NCI-H526 treated with DMSO at 0.1 percent for 48 hours (cell line): ENCODE data around the gene IL26.

Source experiments
- DNase-seq: peaks from one replicate; lab custom pipeline; 2025; lab: John Stamatoyannopoulos, UW

The IL26 gene

DNA sequence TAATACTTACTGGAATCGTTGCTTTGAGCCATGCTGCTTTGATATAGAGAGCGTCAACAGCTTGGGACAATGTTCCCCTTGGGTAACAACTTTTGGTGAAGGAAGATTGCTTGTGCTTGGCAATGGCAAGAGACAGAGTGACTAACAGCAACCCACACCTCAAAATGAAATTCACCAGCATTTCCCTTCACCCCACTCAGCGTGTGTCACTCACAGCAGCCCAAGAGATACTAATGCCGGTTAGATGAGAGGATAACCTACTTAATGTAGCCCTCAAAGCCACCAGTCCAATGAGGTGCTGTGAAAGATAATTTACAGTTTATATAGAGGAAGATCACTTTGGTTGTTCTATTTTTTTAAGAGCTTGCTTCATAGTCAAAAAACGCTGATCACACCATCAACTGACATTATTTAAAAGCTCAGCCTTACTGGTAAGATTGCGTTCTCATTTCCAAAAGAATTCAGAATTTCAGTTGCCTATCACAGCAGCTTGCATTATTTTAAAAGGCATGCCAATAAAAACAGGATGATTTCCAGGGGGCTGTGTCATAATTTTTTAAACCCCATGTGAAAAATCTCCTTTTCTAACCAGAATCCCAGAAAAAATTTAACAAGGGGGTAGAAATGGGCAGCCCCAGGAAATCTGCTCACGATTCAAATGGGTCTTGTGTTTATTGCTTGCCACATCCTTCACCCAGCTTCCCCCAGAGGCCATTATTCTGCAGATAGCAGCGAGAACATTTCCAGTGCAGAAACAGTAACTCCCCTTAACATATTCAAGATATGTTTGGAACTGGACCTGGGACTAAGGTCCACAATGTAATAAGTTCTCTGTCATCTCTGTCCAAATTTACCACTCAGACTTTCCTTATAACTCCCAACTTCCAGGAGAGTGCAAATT, at the start of gene IL26:
Gene IL26, minus strand, starts transcription at position 235 of the 901 bp plus-strand sequence. Its CDS starts 54 bp downstream, at position 181.
- DNase-seq, result no peak

- DNase-seq, result no peak
Measured at GRCh38 chr12:68272732-68273131, 47.1 kb upstream of the IL26 start.

DNA sequence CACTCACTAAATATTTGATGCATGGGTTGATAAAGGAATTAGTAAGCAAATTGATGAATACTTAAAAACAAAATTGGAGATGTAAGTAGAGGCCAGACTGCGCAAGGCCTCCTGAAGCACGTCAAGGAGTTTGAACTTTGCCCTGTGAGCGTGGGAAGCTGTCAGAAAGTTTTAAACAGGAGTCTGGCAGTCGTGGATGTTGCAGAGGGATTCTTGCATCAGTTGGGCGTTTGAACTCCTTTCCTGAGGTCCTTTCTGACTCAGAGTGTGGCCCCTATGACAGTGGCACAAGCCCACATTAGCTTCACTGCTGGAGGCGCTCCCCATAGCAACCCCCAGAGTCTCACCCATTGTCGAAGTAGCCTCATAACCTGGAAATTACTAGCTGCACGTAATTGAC, 45.7 kb upstream of the IL26 start:
- DNase-seq, result no peak

DNA sequence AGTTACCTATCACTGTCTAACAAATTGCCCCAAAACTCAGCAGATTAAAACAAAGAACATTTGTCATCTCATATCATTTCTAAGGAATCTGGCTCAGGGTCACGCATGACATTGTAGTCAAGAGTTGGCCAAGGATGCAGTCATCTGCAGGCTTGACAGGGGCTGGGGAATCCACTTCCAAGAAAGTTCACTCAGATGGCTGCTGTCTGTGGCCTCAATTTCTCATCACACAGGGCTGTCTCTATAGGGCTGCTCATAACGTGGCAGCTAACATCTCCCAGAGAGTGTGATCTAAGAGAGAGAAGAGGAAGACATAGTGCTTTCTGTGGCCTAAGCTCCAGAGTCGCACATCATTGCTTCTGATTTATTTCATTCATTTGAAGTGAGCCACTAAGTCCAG, 44.7 kb upstream of the IL26 start:
- no peak for DNase-seq

GRCh38 chr12:68269779-68270178, 44.2 kb upstream of the IL26 start:
- DNase-seq, result no peak

DNA sequence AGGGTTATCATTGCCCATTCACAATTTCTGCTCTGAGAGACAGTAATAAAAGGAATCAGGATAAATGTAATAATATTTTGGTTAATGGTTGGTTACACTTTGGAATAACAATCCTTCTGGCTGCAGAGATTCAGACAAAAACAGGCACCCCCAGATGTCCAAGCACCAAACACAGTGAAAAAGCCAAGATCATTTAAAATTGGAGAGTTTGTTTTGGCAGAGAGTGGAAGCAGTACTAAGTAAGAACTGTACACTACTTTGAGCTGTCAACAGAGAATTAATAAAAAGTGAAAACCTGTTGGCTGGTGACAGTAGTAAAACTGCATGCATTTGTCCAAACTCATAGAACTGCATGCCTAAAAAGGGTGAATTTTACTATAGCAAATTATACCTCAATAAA, 43.4 kb upstream of the IL26 start:
- DNase-seq, result no peak

- no peak for DNase-seq
Measured at GRCh38 chr12:68267892-68268396, 42.3 kb upstream of the IL26 start.

- DNase-seq, result no peak
Measured at GRCh38 chr12:68264857-68265256, 39.2 kb upstream of the IL26 start.

DNA sequence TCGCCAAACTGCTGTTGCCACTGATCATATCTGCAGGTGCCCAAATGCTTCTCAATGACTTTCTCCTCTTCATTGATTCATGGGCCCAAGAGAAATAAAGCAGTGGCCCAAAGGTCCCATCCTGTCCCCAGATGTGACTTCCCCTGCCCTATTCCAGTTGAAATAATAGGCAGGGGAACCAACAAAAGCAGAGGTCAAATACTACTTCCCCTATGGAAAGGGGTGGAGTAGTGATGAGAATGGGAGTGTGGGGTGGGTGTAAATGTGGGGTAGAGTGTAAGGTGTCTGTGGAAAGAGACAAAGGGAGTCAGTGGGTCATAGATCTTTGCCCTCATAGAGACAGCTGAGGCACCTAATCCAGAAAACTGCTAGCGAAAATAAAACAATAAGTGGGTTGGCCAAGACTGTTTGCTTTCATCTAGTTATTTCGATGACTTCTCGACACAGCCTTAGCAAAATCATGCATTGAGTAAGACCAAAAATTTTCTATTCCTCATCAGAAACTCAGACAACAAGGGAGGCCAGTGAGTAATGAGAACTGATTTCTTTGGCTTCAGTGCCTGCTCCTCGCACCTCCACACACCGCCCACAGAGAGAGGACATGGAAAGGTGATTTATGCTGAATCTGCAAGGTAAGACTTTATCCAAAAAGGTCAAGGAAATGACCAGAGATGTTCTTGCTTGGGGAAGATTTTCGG, 38.7 kb upstream of the IL26 start:
- DNase-seq, result no peak

DNA sequence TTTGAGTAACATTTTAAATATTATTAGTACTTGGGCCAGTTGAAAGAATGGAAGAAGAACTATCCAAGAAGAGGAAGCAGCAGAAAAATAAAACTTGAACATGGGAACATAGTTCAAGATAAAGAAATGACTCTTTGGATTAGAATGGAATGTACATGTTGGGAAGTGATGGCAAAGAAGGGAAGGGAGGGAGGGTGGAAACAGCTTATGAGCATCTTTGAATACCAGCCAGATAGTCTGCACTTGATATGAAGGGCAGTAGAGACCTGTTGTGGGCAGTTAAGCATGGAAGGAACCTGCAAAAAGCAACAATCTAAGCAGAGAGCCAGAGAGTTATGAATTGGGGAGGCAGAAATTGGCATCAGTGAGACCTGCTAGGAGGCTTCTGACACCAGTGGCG, 37.8 kb upstream of the IL26 start:
- no peak for DNase-seq

DNA sequence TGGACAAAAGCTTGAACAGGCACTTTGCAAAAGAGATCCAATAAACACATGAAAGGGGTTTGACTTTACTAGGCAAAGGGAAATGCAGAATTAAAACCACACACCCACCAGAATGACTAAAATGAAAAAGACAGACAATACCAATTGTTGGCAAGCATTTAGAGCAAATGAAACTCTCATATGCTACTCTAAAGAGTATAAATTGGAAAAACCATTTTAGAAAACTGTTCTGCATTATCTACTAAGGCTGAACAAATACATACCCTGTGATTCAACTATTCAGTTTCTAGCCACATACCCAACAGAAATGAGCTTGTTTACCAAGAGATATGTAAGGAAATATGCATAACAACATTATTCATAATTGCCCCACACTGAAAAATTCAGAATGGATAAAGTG, 36.3 kb upstream of the IL26 start:
- no peak for DNase-seq

GRCh38 chr12:68260153-68260552, 34.5 kb upstream of the IL26 start:
- no peak for DNase-seq

- DNase-seq, result no peak
Measured at GRCh38 chr12:68259318-68259940, 33.8 kb upstream of the IL26 start.

DNA sequence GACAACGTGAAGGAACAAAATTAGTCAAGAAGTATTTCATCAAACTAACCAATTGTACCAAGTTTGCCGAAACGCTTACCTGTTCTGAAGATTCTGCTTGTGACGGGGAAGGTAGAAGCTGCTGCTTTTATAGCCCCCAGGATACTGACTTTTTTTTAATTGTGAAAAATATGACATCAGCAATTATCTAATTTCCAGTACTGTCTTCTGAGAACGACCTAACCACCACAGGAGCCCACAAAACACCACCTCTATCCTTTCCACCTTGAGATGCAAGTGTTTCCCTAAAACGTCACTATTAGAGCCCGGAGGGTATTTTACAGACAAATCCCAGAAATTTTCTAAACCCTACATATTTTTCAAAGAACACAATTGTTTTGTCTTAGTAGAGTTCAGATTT, 27.9 kb upstream of the IL26 start, which contains the start of gene IL22:
Gene IL22, minus strand, starts transcription at position 101 of the 400 bp plus-strand sequence. CDS start 156 bp downstream, outside the sequence.
- no peak for DNase-seq

DNA sequence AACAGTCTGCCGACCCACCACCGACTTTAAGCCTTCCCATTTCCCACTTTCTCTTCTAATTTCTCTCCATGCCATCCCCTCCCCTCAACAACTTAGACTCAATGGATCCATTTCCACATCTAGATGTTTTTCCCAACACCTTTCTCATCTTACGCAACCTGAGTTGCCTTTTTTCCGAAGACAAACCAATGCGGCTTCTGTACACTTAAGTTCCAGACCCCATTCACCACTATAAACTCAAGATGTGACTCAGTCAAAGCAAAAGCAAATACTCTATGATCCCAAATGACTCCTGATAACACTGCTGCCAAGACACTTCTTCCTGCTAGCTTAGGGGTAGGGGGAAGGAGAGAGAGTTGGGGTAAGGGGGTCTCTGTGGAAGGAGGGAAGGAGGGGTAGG, 26.5 kb upstream of the IL26 start:
- no peak for DNase-seq

- no peak for DNase-seq
Measured at GRCh38 chr12:68250454-68250853, 24.8 kb upstream of the IL26 start.

- no peak for DNase-seq
Measured at GRCh38 chr12:68247785-68248184, 22.2 kb upstream of the IL26 start.

GRCh38 chr12:68246350-68246749, 20.7 kb upstream of the IL26 start:
- DNase-seq, result no peak

GRCh38 chr12:68245180-68246021, 19.8 kb upstream of the IL26 start:
- DNase-seq, result no peak

DNA sequence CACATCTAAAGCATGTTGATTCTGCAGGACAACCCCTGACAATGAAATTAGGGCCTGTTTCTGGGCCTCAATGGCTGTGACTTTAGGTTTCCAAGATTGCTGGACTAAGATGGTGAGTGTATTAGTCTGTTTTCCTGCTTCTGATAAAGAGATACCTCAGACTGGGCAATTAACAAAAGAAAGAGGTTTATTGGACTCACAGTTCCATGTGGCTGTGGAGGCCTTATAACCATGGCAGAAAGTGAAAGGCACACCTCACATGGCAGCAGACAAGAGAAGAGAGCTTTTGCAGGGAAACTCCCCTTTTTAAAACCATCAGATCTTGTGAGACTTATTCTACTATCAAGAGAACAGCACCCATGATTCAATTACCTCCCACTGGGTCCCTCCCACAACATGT, 17.2 kb upstream of the IL26 start:
- DNase-seq, result no peak

DNA sequence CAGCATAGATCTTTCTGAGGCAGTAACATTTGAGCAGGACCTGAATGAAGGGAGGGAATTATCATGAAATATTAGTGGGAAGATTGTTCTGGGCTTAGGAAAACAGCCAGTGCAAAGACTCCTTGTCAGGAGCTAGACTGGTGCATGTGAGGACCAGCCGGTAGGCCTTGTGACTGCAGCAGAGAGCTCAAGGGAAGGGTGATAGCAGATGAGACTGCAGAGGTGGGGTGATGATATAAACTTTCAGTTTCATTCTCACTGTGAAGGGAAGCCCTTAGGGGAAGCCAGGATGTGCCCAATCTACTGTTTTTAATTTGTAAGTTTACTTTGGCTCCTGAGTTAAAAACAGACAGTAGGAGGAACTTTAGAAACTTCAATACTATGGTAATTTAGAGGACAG, 15.4 kb upstream of the IL26 start:
- DNase-seq, result no peak

DNA sequence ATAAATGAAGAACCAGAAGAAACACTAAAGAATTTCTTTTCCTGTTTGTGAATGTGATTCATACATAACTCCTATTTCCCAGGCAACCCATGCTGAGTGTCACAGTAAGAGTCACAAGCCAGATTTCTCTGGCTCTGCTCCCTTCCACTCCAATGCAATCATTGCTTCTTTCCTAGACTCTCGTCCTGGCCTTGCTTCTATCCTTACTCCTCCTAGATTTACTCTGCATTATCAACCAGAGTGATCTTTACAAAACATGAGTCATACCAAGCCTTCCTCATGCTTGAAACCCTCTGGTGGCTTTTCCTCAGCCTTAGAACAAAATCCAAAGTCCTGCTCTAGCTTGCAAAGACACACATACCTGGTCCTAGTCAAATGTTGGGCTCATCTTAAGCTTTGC, 14.5 kb upstream of the IL26 start:
- DNase-seq, result no peak
